ENCODE measurements around the gene THSD4. TPM values are rescaled to one million over a fixed set of nuclear protein-coding genes. Genes with fewer than 3 reads are reported as not detected.
A peak's percentile ranks its signal among the peaks of the same experiment; 100 is the strongest.

Gene THSD4
- total RNA-seq, 1 donor, result 50.9 TPM

DNA sequence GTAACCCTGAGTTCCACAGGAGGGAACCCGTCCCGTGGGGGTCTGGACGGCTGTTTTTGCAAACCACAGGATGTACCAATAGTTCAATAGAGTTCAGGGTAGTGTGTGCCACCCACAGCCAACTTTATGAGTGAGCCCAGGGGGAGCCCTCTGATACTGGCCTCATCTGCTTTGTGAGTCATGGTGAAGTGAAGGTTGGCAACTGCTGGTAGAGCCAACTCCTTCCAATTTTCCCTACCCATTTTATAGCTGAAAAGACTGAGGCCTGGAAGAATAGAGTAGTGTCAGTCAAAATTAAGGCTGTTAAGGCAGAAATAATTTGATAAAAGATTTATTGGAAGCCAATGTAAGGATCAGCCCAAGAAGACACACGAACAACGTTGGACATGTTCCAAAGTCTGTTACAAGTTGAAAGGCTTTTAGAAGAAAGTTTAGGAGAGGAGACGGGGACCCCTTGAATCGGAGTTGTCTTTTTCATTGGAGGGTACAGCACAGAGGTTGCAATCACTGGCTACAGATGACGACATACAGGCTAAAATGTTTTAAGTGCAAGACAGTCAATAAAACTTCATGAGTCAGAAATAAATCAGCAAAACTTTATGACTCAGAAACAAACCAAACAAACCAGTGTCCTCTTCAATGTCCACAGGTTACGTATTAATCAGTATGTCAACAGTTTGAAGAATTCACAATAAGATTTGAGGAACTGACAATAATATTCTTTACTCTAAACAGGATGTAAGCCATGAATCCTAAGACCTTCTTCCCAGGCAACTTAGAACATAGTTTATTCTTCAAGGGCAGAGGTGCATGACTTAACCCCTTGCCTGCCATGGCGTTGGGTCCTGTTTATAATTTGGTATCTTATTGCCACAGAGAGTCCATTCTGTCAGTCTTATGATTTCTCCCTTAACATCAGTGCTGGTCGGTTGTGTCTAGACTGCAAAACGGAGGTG, 632.1 kb downstream of the THSD4 start:
- no peak overlapping the region for H3K4me3 ChIP-seq (ENCODE audit: low read depth, low read length)
- TF ChIP-seq CTCF (IDR thresholded peaks at IDR 0.05; ENCODE audit: insufficient read depth, low read length), result no peak
- peak; percentile 39 for DNase-seq (ENCODE audit: low read depth)

DNA sequence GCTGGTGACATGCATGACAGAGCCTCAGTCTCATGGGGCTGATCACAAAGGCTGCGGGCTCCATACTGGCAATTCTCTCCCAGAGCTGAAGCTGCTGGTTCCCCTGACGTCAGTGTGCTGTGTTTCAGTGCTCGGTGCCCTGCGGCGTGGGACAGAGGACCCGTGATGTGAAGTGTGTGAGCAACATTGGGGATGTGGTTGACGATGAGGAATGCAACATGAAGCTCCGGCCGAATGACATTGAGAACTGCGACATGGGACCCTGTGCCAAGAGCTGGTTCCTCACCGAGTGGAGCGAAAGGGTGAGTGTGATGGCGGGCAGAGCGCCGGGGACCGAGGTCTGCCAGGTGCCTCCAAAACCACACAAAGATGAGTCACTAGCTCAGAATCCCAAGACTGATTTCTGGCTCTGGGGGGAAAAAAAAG, 633.0 kb downstream of the THSD4 start:
- DNase-seq (ENCODE audit: low read depth), result no peak
- no peak overlapping the region for H3K4me3 ChIP-seq (ENCODE audit: low read depth, low read length)
- no peak for TF ChIP-seq CTCF (IDR thresholded peaks at IDR 0.05; ENCODE audit: insufficient read depth, low read length)

- DNase-seq (ENCODE audit: low read depth), result no peak
- no peak overlapping the region for H3K4me3 ChIP-seq (ENCODE audit: low read depth, low read length)
- no peak for TF ChIP-seq CTCF (IDR thresholded peaks at IDR 0.05; ENCODE audit: insufficient read depth, low read length)
These were observed 634.2 kb downstream of the THSD4 start for GRCh38 chr15:71749500-71749899.

- no peak for TF ChIP-seq CTCF (IDR thresholded peaks at IDR 0.05; ENCODE audit: insufficient read depth, low read length)
- no peak for DNase-seq (ENCODE audit: low read depth)
- no peak overlapping the region for H3K4me3 ChIP-seq (ENCODE audit: low read depth, low read length)
These were observed 636.9 kb downstream of the THSD4 start for GRCh38 chr15:71752128-71752527.

- H3K4me3 ChIP-seq (ENCODE audit: low read depth, low read length), result no peak overlapping the region
- peak; percentile 94 for DNase-seq (ENCODE audit: low read depth)
- TF ChIP-seq CTCF (IDR thresholded peaks at IDR 0.05; ENCODE audit: insufficient read depth, low read length), result peak; percentile 57
These were observed 637.5 kb downstream of the THSD4 start for GRCh38 chr15:71752604-71753289.

GRCh38 chr15:71753346-71753745, 638.1 kb downstream of the THSD4 start:
- no peak overlapping the region for H3K4me3 ChIP-seq (ENCODE audit: low read depth, low read length)
- no peak for TF ChIP-seq CTCF (IDR thresholded peaks at IDR 0.05; ENCODE audit: insufficient read depth, low read length)

More at GRCh38 chr15:71753346-71753745, 638.1 kb downstream of the THSD4 start:
- peak; percentile 44 for DNase-seq (ENCODE audit: low read depth)

Measured in fibroblast of the aortic adventitia (primary cell).